ENCODE measurements around the gene CMYA5. TPM values are rescaled to one million over a fixed set of nuclear protein-coding genes. Genes with fewer than 3 reads are reported as not detected.

Gene CMYA5
- total RNA-seq, 1 donor from 2014 or later = 0.36 TPM

- no peak for DNase-seq (ENCODE audit: low spot score)
- no peak for TF ChIP-seq CTCF (IDR thresholded peaks at IDR 0.05; ENCODE audit: unreplicated experiment)
- H3K9me3 Mint-ChIP-seq (ENCODE audit: unreplicated experiment) = no peaks in the 10 kb centered on the region
- H3K27me3 Mint-ChIP-seq (ENCODE audit: unreplicated experiment) = no peaks in the 10 kb centered on the region
- no peak overlapping the region for H3K27ac Mint-ChIP-seq (ENCODE audit: unreplicated experiment)
- H3K4me1 Mint-ChIP-seq (ENCODE audit: unreplicated experiment) = no peaks in the 10 kb centered on the region
- no peaks in the 10 kb centered on the region for H3K36me3 Mint-ChIP-seq (ENCODE audit: low read depth, unreplicated experiment)
- no peak overlapping the region for H3K4me3 Mint-ChIP-seq (ENCODE audit: unreplicated experiment)
Measured at GRCh38 chr5:79707535-79707934, 17.9 kb downstream of the CMYA5 start.

- Mint-ChIP-seq H3K36me3 (ENCODE audit: low read depth, unreplicated experiment) (no peaks in the 10 kb centered on the region), H3K4me3 (ENCODE audit: unreplicated experiment) (no peak overlapping the region), H3K9me3 (ENCODE audit: unreplicated experiment) (no peaks in the 10 kb centered on the region), H3K27me3 (ENCODE audit: unreplicated experiment) (no peaks in the 10 kb centered on the region), H3K4me1 (ENCODE audit: unreplicated experiment) (no peaks in the 10 kb centered on the region), H3K27ac (ENCODE audit: unreplicated experiment) (no peak overlapping the region)
- DNase-seq (ENCODE audit: low spot score) = no peak
- no peak for TF ChIP-seq CTCF (IDR thresholded peaks at IDR 0.05; ENCODE audit: unreplicated experiment)
Measured at GRCh38 chr5:79712741-79713140, 23.1 kb downstream of the CMYA5 start.

- Mint-ChIP-seq H3K27me3 (ENCODE audit: unreplicated experiment) (no peaks in the 10 kb centered on the region), H3K4me3 (ENCODE audit: unreplicated experiment) (no peak overlapping the region), H3K9me3 (ENCODE audit: unreplicated experiment) (no peaks in the 10 kb centered on the region), H3K27ac (ENCODE audit: unreplicated experiment) (no peak overlapping the region), H3K4me1 (ENCODE audit: unreplicated experiment) (no peaks in the 10 kb centered on the region), H3K36me3 (ENCODE audit: low read depth, unreplicated experiment) (no peaks in the 10 kb centered on the region)
- DNase-seq (ENCODE audit: low spot score) = no peak
- TF ChIP-seq CTCF (IDR thresholded peaks at IDR 0.05; ENCODE audit: unreplicated experiment) = no peak
Measured at GRCh38 chr5:79713727-79714126, 24.1 kb downstream of the CMYA5 start.

- H3K27me3 Mint-ChIP-seq (ENCODE audit: unreplicated experiment) = no peaks in the 10 kb centered on the region
- no peaks in the 10 kb centered on the region for H3K4me1 Mint-ChIP-seq (ENCODE audit: unreplicated experiment)
- TF ChIP-seq CTCF (IDR thresholded peaks at IDR 0.05; ENCODE audit: unreplicated experiment) = no peak
- no peaks in the 10 kb centered on the region for H3K36me3 Mint-ChIP-seq (ENCODE audit: low read depth, unreplicated experiment)
- H3K4me3 Mint-ChIP-seq (ENCODE audit: unreplicated experiment) = no peak overlapping the region
- no peak overlapping the region for H3K27ac Mint-ChIP-seq (ENCODE audit: unreplicated experiment)
- peaks cover 5% of the 10 kb centered on the region for H3K9me3 Mint-ChIP-seq (ENCODE audit: unreplicated experiment)
- DNase-seq (ENCODE audit: low spot score) = no peak
Measured at GRCh38 chr5:79716839-79717238, 27.2 kb downstream of the CMYA5 start.

GRCh38 chr5:79720096-79720495, 30.5 kb downstream of the CMYA5 start:
- Mint-ChIP-seq H3K27ac (ENCODE audit: unreplicated experiment) (no peak overlapping the region), H3K4me1 (ENCODE audit: unreplicated experiment) (no peaks in the 10 kb centered on the region), H3K9me3 (ENCODE audit: unreplicated experiment) (peaks cover 5% of the 10 kb centered on the region), H3K27me3 (ENCODE audit: unreplicated experiment) (no peaks in the 10 kb centered on the region), H3K4me3 (ENCODE audit: unreplicated experiment) (no peak overlapping the region), H3K36me3 (ENCODE audit: low read depth, unreplicated experiment) (no peaks in the 10 kb centered on the region)
- no peak for TF ChIP-seq CTCF (IDR thresholded peaks at IDR 0.05; ENCODE audit: unreplicated experiment)
- no peak for DNase-seq (ENCODE audit: low spot score)

Data from endothelial cell (in vitro differentiated cells).